CD4-positive, alpha-beta T cell (primary cell): ENCODE data around the gene LPP. TPM values are rescaled to one million over a fixed set of nuclear protein-coding genes. Genes with fewer than 3 reads are reported as not detected.

ENCODE experiments used
- ATAC-seq: fragments of 200-7000 bp; cut with Tn5 transposase; one replicate; pipeline ENCODE4 v1.10.0; 2022; ENCODE audit warnings: mild to moderate bottlenecking; ENCODE audit not compliant: poor library complexity
- CTCF ChIA-PET: fragments of 350-600 bp; sonication (Branson Sonifier 250); formaldehyde crosslinking; loops from one replicate; lab custom pipeline; 2021; ENCODE audit warnings: antibody characterized with exemption, inconsistent platforms; lab: Charles Lee
- POLR2A ChIA-PET: fragments of 350-600 bp; sonication (Branson Sonifier 250); formaldehyde crosslinking; loops from one replicate; lab custom pipeline; 2021; ENCODE audit warnings: antibody characterized with exemption, inconsistent platforms; lab: Charles Lee
- DNase-seq, 14 experiments: peaks; one replicate each; pipeline ENCODE4 v3.0.0-alpha.2; 2013 to 2020; ENCODE audit warnings: mixed read lengths in 2 of 14
- H3K27ac ChIP-seq, 2 donors: one replicate each; pipeline versions ENCODE4 v1.5.1 to v1.7.0; 2013; ENCODE audit warnings: low read length in 2 of 2, low read depth in 1 of 2, mild to moderate bottlenecking in 1 of 2
- H3K27me3 ChIP-seq, 2 experiments: 1 replicate in 1 of 2; 2 replicates in 1 of 2; pipeline versions ENCODE4 v1.6.1 to v1.7.0; 2013; ENCODE audit warnings: low read length in 2 of 2, control low read depth in 1 of 2, mild to moderate bottlenecking in 1 of 2, moderate library complexity in 1 of 2; ENCODE audit not compliant: insufficient read depth in 2 of 2, control insufficient read depth in 1 of 2
- H3K36me3 ChIP-seq: one replicate; pipeline ENCODE4 v1.6.1; 2013; ENCODE audit warnings: low read length, control low read depth; ENCODE audit not compliant: insufficient read depth
- H3K4me1 ChIP-seq: one replicate; pipeline ENCODE4 v1.6.1; 2013; ENCODE audit warnings: low read length, control low read depth; ENCODE audit not compliant: insufficient read depth
- H3K4me3 ChIP-seq: one replicate; pipeline ENCODE4 v1.5.1; 2013; ENCODE audit warnings: mild to moderate bottlenecking, low read length, moderate library complexity
- H3K9me3 ChIP-seq, 2 experiments: 1 replicate in 1 of 2; 2 replicates in 1 of 2; pipeline versions ENCODE4 v1.6.1 to v1.7.0; 2013; ENCODE audit warnings: low read length in 2 of 2, mild to moderate bottlenecking in 2 of 2, control low read depth in 1 of 2, moderate library complexity in 1 of 2; ENCODE audit not compliant: control insufficient read depth in 1 of 2, insufficient read depth in 1 of 2
- H3K27ac Mint-ChIP-seq: one replicate; pipeline ENCODE4 v1.8.0; 2020; ENCODE audit warnings: mixed read lengths
- H3K27me3 Mint-ChIP-seq: one replicate; pipeline ENCODE4 v1.8.0; 2021; ENCODE audit warnings: mixed read lengths
- H3K36me3 Mint-ChIP-seq: one replicate; pipeline ENCODE4 v1.8.0; 2021; ENCODE audit warnings: low read depth, mixed read lengths
- H3K4me1 Mint-ChIP-seq: one replicate; pipeline ENCODE4 v1.8.0; 2021; ENCODE audit warnings: low read depth, mixed read lengths
- H3K4me3 Mint-ChIP-seq: one replicate; pipeline ENCODE4 v1.8.0; 2020; ENCODE audit warnings: mild to moderate bottlenecking, mixed read lengths
- H3K9me3 Mint-ChIP-seq: one replicate; pipeline ENCODE4 v1.8.0; 2020; ENCODE audit warnings: mixed read lengths
- intact Hi-C, 2 experiments: fragments of 100-400 bp; cut with DNase I in 1 of 2; cut with micrococcal nuclease in 1 of 2; formaldehyde crosslinking; loops; one replicate each; pipeline versions ENCODE4 v1.15.1 to v1.9.0; 2023 to 2025; cut with DNase I, micrococcal nuclease
- total RNA-seq, 174 experiments: library from RNA in 2 of 174; stranded (reverse) in 2 of 174; gene quantifications; one replicate each; pipeline ENCODE4 v1.2.3 and lab custom pipeline; 2021 to 2026
- TF ChIP-seq, protein P1 (sequence below): fragments of 200-600 bp; IDR thresholded peaks from one replicate; pipeline ENCODE4 v1.8.0; 2022; ENCODE audit warnings: antibody characterized with exemption, mild to moderate bottlenecking

Gene LPP
- total RNA-seq, 2 experiments from 2014 or later = 45.6 to 45.9 TPM

DNA sequence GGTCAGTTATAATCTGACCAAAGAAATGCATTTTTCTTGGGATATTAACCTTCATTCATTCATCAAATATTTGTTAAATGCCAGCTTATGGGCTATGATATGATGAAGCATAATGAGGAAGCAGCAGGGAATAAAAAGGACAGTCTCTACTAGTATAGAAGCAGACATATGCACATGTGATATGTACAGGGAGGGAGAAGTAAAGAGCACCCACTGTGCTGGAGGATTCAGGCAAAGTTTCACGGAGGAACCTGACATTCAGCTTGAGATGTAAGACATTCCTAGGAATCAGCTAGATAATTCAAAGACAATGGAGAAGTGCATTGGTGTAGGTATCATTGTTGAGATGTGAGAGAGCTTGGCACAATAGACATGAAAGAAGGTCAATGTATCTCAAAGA, 450.7 kb downstream of the LPP start:
- POLR2A ChIA-PET = no interaction called here
- Histone ChIP-seq H3K4me3 (no peak overlapping the region), H3K27me3 (no peaks in the 10 kb centered on the region), H3K9me3 (no peaks in the 10 kb centered on the region), H3K36me3 (peaks cover 11% of the 10 kb centered on the region), H3K27ac (no peak overlapping the region), H3K4me1 (no peaks in the 10 kb centered on the region)
- Mint-ChIP-seq H3K4me1 (no peaks in the 10 kb centered on the region), H3K27ac (no peak overlapping the region), H3K36me3 (peaks cover 19% of the 10 kb centered on the region), H3K4me3 (no peak overlapping the region), H3K9me3 (peaks cover 5% of the 10 kb centered on the region), H3K27me3 (no peaks in the 10 kb centered on the region)
- CTCF ChIA-PET = no interaction called here
- ATAC-seq = no peak
- TF ChIP-seq, protein P1, sequence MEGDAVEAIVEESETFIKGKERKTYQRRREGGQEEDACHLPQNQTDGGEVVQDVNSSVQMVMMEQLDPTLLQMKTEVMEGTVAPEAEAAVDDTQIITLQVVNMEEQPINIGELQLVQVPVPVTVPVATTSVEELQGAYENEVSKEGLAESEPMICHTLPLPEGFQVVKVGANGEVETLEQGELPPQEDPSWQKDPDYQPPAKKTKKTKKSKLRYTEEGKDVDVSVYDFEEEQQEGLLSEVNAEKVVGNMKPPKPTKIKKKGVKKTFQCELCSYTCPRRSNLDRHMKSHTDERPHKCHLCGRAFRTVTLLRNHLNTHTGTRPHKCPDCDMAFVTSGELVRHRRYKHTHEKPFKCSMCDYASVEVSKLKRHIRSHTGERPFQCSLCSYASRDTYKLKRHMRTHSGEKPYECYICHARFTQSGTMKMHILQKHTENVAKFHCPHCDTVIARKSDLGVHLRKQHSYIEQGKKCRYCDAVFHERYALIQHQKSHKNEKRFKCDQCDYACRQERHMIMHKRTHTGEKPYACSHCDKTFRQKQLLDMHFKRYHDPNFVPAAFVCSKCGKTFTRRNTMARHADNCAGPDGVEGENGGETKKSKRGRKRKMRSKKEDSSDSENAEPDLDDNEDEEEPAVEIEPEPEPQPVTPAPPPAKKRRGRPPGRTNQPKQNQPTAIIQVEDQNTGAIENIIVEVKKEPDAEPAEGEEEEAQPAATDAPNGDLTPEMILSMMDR = no peak
- no peak for DNase-seq
- intact Hi-C loops = no loop called here

DNA sequence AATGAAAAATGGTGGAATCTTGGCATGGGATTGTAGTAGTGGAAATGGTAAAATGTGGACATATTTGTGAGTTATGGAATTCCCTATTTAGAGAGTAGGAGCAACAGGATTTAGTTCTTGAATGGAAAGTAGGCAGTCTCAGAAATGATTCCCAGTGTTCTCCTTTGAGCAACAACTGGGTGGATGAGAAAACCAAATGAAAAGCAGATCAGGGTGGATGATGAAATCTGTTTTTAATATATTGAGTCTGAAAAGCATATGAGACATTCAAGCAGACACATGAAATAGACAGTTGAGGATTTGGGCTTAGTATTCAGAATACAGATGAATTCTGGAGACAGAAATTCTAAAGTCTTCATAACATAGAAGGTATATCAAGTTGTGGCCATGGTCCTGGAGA, 451.3 kb downstream of the LPP start:
- Histone ChIP-seq H3K4me1 (no peaks in the 10 kb centered on the region), H3K27ac (no peak overlapping the region), H3K9me3 (no peaks in the 10 kb centered on the region), H3K27me3 (no peaks in the 10 kb centered on the region), H3K36me3 (peaks cover 17% of the 10 kb centered on the region), H3K4me3 (no peak overlapping the region)
- no peak for ATAC-seq
- intact Hi-C loops = no loop called here
- Mint-ChIP-seq H3K9me3 (peaks cover 5% of the 10 kb centered on the region), H3K27me3 (no peaks in the 10 kb centered on the region), H3K4me1 (no peaks in the 10 kb centered on the region), H3K4me3 (no peak overlapping the region), H3K36me3 (peaks cover 25% of the 10 kb centered on the region), H3K27ac (no peak overlapping the region)
- CTCF ChIA-PET = no interaction called here
- no peak for DNase-seq
- POLR2A ChIA-PET = no interaction called here
- TF ChIP-seq, protein P1 = no peak

DNA sequence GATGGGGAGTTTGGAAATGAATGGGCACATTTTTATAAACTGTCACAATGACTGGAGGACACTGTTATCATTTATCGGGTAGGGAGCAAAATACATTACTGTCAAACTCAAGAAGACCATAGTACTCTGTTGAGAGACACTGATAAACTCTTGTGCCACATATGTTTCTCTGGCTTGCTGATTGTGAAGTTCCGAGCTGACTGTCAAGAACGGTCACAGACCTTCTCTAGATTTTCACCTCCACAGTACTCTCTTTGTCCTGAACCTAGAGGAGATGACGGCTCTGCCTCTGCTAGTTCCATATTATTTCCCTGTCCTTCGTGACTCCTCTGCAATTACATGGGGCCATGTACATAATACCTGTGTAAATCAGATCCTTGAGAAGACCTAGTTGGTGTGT, 451.9 kb downstream of the LPP start:
- Mint-ChIP-seq H3K27me3 (no peaks in the 10 kb centered on the region), H3K9me3 (peaks cover 5% of the 10 kb centered on the region), H3K4me3 (no peak overlapping the region), H3K27ac (no peak overlapping the region), H3K4me1 (no peaks in the 10 kb centered on the region), H3K36me3 (peaks cover 32% of the 10 kb centered on the region)
- POLR2A ChIA-PET = no interaction called here
- Histone ChIP-seq H3K4me3 (no peak overlapping the region), H3K27me3 (no peaks in the 10 kb centered on the region), H3K9me3 (no peaks in the 10 kb centered on the region), H3K27ac (no peak overlapping the region), H3K4me1 (no peaks in the 10 kb centered on the region), H3K36me3 (peaks cover 19% of the 10 kb centered on the region)
- DNase-seq (no peak), ATAC-seq (no peak)
- intact Hi-C loops = no loop called here
- CTCF ChIA-PET = no interaction called here
- TF ChIP-seq, protein P1 = no peak
